RWPE2 (cell line): ENCODE results near the gene ECE1.

Experiments used
- ATAC-seq: fragments of 200-7000 bp; cut with Tn5 transposase; 3 replicates; pipeline ENCODE4 v1.9.1; 2021; ENCODE audit warnings: low read depth
- DNase-seq: peaks from one replicate; pipeline ENCODE4 v3.0.0-alpha.2; 2020; ENCODE audit warnings: low spot score
- H3K27ac ChIP-seq: fragments of 450-650 bp; 2 replicates; pipeline ENCODE4 v1.5.1; 2017; ENCODE audit warnings: mild to moderate bottlenecking; ENCODE audit not compliant: poor library complexity, severe bottlenecking
- H3K27me3 ChIP-seq: fragments of 250-450 bp; sonication (Bioruptor Pico); 2 replicates; pipeline ENCODE4 v1.5.1; 2021; ENCODE audit warnings: mild to moderate bottlenecking, moderate library complexity; ENCODE audit not compliant: insufficient read depth, poor library complexity, severe bottlenecking
- H3K36me3 ChIP-seq: fragments of 250-450 bp; sonication (Bioruptor Pico); 2 replicates; pipeline ENCODE4 v1.5.1; 2020; ENCODE audit warnings: low read depth, mild to moderate bottlenecking, moderate library complexity
- H3K4me1 ChIP-seq: fragments of 250-450 bp; sonication (Bioruptor Pico); 2 replicates; pipeline ENCODE4 v1.5.1; 2021; ENCODE audit warnings: mild to moderate bottlenecking, moderate library complexity; ENCODE audit not compliant: insufficient read depth, poor library complexity, severe bottlenecking
- H3K4me3 ChIP-seq: fragments of 250-450 bp; sonication (Bioruptor Pico); 2 replicates; pipeline ENCODE4 v1.5.1; 2021; ENCODE audit warnings: mild to moderate bottlenecking, moderate library complexity; ENCODE audit not compliant: severe bottlenecking
- H3K9me3 ChIP-seq: fragments of 250-450 bp; sonication (Bioruptor Pico); 2 replicates; pipeline ENCODE4 v1.5.1; 2021; ENCODE audit warnings: mild to moderate bottlenecking, moderate library complexity; ENCODE audit not compliant: severe bottlenecking
- CTCF ChIP-seq: fragments of 450-650 bp; IDR thresholded peaks from one replicate; pipeline ENCODE4 v1.5.1; 2017; ENCODE audit warnings: mild to moderate bottlenecking, moderate library complexity; ENCODE audit not compliant: poor library complexity, severe bottlenecking

ECE1 gene

GRCh38 chr1:21251773-21252471 is 38.3 kb downstream of the ECE1 start:
- no peaks in the 10 kb centered on the region for H3K9me3 ChIP-seq
- H3K4me3 ChIP-seq: no peak overlapping the region
- DNase-seq: no peak
- ATAC-seq: peak; percentile 94
- TF ChIP-seq CTCF: no peak
- H3K27me3 ChIP-seq: no peaks in the 10 kb centered on the region
- H3K4me1 ChIP-seq: peaks cover 8% of the 10 kb centered on the region
- peaks cover 24% of the 10 kb centered on the region for H3K36me3 ChIP-seq
- peak overlapping the region; percentile 17 for H3K27ac ChIP-seq

GRCh38 chr1:21249940-21250493 is 40.2 kb downstream of the ECE1 start:
- DNase-seq (no peak), ATAC-seq (no peak)
- no peak for TF ChIP-seq CTCF
- Histone ChIP-seq H3K36me3 (peaks cover 18% of the 10 kb centered on the region), H3K27ac (no peak overlapping the region), H3K4me3 (no peak overlapping the region), H3K27me3 (no peaks in the 10 kb centered on the region), H3K9me3 (no peaks in the 10 kb centered on the region), H3K4me1 (peaks cover 8% of the 10 kb centered on the region)

GRCh38 chr1:21247892-21248715 is 42.2 kb downstream of the ECE1 start:
- Histone ChIP-seq H3K4me3 (no peak overlapping the region), H3K27ac (no peak overlapping the region), H3K4me1 (peaks cover 8% of the 10 kb centered on the region), H3K27me3 (no peaks in the 10 kb centered on the region), H3K36me3 (peaks cover 19% of the 10 kb centered on the region), H3K9me3 (no peaks in the 10 kb centered on the region)
- no peak for DNase-seq
- TF ChIP-seq CTCF: no peak
- ATAC-seq: no peak

GRCh38 chr1:21246905-21247642 is 43.2 kb downstream of the ECE1 start:
- no peak overlapping the region for H3K27ac ChIP-seq
- H3K9me3 ChIP-seq: no peaks in the 10 kb centered on the region
- H3K36me3 ChIP-seq: peaks cover 18% of the 10 kb centered on the region
- no peak for TF ChIP-seq CTCF
- no peak for DNase-seq
- no peak overlapping the region for H3K4me3 ChIP-seq
- H3K27me3 ChIP-seq: no peaks in the 10 kb centered on the region
- H3K4me1 ChIP-seq: peaks cover 3% of the 10 kb centered on the region
- no peak for ATAC-seq
